Thyroid gland (tissue), 4 donors: Measurements from ENCODE around the gene CCL27. TPM values are rescaled to one million over a fixed set of nuclear protein-coding genes. Genes with fewer than 3 reads are reported as not detected.

Experiments
- DNase-seq, 2 donors: peaks; one replicate each; pipeline ENCODE4 v3.0.0-alpha.2; 2019
- H3K27ac ChIP-seq, 3 donors: fragments of 200-600 bp; sonication (generic); 1 replicate in 2 of 3; 2 replicates in 1 of 3; pipeline ENCODE4 v1.5.1; 2016 to 2019; ENCODE audit warnings: mild to moderate bottlenecking in 1 of 3, moderate library complexity in 1 of 3
- H3K27me3 ChIP-seq: fragments of 200-600 bp; sonication (generic); one replicate; pipeline ENCODE4 v1.5.1; 2019
- H3K36me3 ChIP-seq, 2 donors: fragments of 200-600 bp; sonication (generic); one replicate each; pipeline ENCODE4 v1.5.1; 2016 to 2019
- H3K4me1 ChIP-seq, 2 donors: fragments of 200-600 bp; sonication (generic); one replicate each; pipeline ENCODE4 v1.5.1; 2017 to 2019
- H3K4me3 ChIP-seq, 3 donors: fragments of 200-600 bp; sonication (generic); replicated peaks in 1 of 3; 1 replicate in 2 of 3; 2 replicates in 1 of 3; pipeline ENCODE4 v1.5.1; 2016; ENCODE audit warnings: mild to moderate bottlenecking in 1 of 3
- H3K9me3 ChIP-seq: fragments of 200-600 bp; sonication (generic); one replicate; pipeline ENCODE4 v1.5.1; 2017
- CTCF ChIP-seq, 6 experiments: fragments of 200-600 bp in 3 of 6; fragments of 450-650 bp in 3 of 6; sonication (generic) in 3 of 6; IDR thresholded peaks; one replicate each; pipeline ENCODE4 v1.5.1; 2016 to 2019; ENCODE audit warnings: antibody characterized with exemption in 6 of 6, mild to moderate bottlenecking in 2 of 6, inconsistent platforms in 1 of 6, moderate library complexity in 1 of 6
- POLR2A ChIP-seq, 2 donors: fragments of 450-650 bp; IDR thresholded peaks; one replicate each; pipeline ENCODE4 v1.6.1; 2017; ENCODE audit warnings: antibody characterized with exemption in 2 of 2, mild to moderate bottlenecking in 2 of 2, moderate library complexity in 1 of 2
- WGBS, 2 donors: methylation state at CpG; one replicate each; pipeline ENCODE4 v1.1.5; 2017; 5-methylcytosine and 5-hydroxymethylcytosine counted together
- intact Hi-C: fragments of 100-400 bp; cut with DNase I; formaldehyde crosslinking; loops from one replicate; pipeline ENCODE4 v1.15.1; 2023
- total RNA-seq, 4 donors: library from RNA; depleted of rRNA; stranded (reverse); fragments of >200 nt; gene quantifications; one replicate each; pipeline ENCODE4 v1.2.3, GENCODE V29; 2016

The CCL27 gene
- total RNA-seq, 4 donors from 2014 or later, result 1.1 TPM; not detected in 3

GRCh38 chr9:34707130-34707529 is 44.7 kb upstream of the CCL27 start:
- no peak overlapping the region for H3K4me3 ChIP-seq
- no peaks in the 10 kb centered on the region for H3K36me3 ChIP-seq
- TF ChIP-seq POLR2A (IDR thresholded peaks at IDR 0.05) (no peak), CTCF (IDR thresholded peaks at IDR 0.05) (no peak)
- 89 to 90% methylated on average over 2 of the region's 2 CpGs for WGBS, 2 donors
- H3K27me3 ChIP-seq, result no peaks in the 10 kb centered on the region
- peaks cover 0 to 6% of the 10 kb centered on the region in 2 donors for H3K4me1 ChIP-seq
- intact Hi-C loops, result loop anchor here (10.0 kb wide), 1 partner anchor 72 kb away; the partner anchor contains the start of gene SIGMAR1
- no peak overlapping the region for H3K27ac ChIP-seq
- no peak for DNase-seq
- no peaks in the 10 kb centered on the region for H3K9me3 ChIP-seq

- TF ChIP-seq POLR2A (IDR thresholded peaks at IDR 0.05) (no peak), CTCF (IDR thresholded peaks at IDR 0.05) (peak; percentile 93 to 98 (median 96))
- no peaks in the 10 kb centered on the region for H3K27me3 ChIP-seq
- H3K4me1 ChIP-seq, result peaks cover 0 to 11% of the 10 kb centered on the region in 2 donors
- H3K36me3 ChIP-seq, result no peaks in the 10 kb centered on the region
- H3K4me3 ChIP-seq, result peak overlapping the region; percentile 19 to 59 (median 47)
- intact Hi-C loops, result loop anchor here (10.0 kb wide), 1 partner anchor 67 kb away; the partner anchor contains the start of gene SIGMAR1
- peak; percentile 83 to 87 for DNase-seq
- H3K9me3 ChIP-seq, result no peaks in the 10 kb centered on the region
- WGBS, 2 donors, result 3 to 5% methylated on average over 19 to 30 of the region's 30 CpGs
- peak overlapping the region; percentile 11 to 82 (median 79) for H3K27ac ChIP-seq
Observed at GRCh38 chr9:34701769-34702736, 39.6 kb upstream of the CCL27 start.

- Histone ChIP-seq H3K4me3 (peak overlapping the region; percentile 19 to 59 (median 47)), H3K27me3 (no peaks in the 10 kb centered on the region), H3K27ac (peak overlapping the region; percentile 11 to 82 (median 79)), H3K9me3 (no peaks in the 10 kb centered on the region), H3K36me3 (no peaks in the 10 kb centered on the region), H3K4me1 (peaks cover 0 to 4% of the 10 kb centered on the region in 2 donors)
- intact Hi-C loops, result loop anchor here (10.0 kb wide), 1 partner anchor 66 kb away; the partner anchor contains the start of gene SIGMAR1
- DNase-seq, result peak; percentile 69
- TF ChIP-seq CTCF (IDR thresholded peaks at IDR 0.05) (peak; percentile 59 to 93 (median 84)), POLR2A (IDR thresholded peaks at IDR 0.05) (no peak)
- 21 to 38% methylated on average over 11 of the region's 52 CpGs for WGBS, 2 donors
Observed at GRCh38 chr9:34701023-34701768, 38.7 kb upstream of the CCL27 start.

GRCh38 chr9:34694811-34695210 is 32.4 kb upstream of the CCL27 start:
- H3K4me3 ChIP-seq, result no peak overlapping the region
- no peaks in the 10 kb centered on the region for H3K4me1 ChIP-seq
- DNase-seq, result no peak
- no peak for TF ChIP-seq POLR2A (IDR thresholded peaks at IDR 0.05)
- no peak for TF ChIP-seq CTCF (IDR thresholded peaks at IDR 0.05)
- intact Hi-C loops, result no loop called here
- no peaks in the 10 kb centered on the region for H3K36me3 ChIP-seq
- H3K9me3 ChIP-seq, result no peaks in the 10 kb centered on the region
- H3K27me3 ChIP-seq, result no peaks in the 10 kb centered on the region
- no peak overlapping the region for H3K27ac ChIP-seq
